ENCODE results near the gene DPP7.
"Not testable (repeated sequence)": the region's sequence is repeated elsewhere in the genome, so short reads cannot be mapped to it uniquely, and the experiment has no call there.

DPP7 gene

DNA sequence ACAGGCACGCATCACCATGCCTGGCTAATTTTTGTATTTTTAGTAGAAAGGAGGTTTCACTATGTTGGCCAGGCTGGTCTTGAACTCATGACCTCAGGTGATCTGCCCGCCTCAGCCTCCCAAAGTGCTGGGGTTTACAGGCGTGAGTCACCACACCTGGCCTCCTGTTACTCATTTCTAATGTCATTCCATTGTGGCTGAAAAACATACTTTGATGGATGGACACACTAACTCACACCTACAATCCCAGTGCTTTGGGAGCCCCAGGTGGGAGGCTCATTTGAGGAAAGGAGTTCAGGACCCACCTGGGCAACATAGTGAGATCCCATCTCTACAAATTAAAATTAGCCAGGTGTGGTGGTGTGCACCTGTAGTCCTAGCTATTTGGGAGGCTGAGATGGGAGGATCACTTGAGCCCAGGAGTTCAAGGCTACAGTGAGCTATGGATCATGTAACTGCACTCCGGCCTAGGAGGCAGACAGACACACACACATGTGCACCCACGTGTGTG, 9.5 kb upstream of the DPP7 start:
- not testable (repeated sequence) for H3K36me3 ChIP-seq (ENCODE audit: control insufficient read depth in 1 of 2, insufficient read depth in 2 of 2, low read length in 2 of 2); H3K27ac ChIP-seq (ENCODE audit: low read length); H3K4me3 ChIP-seq (ENCODE audit: low read depth in 1 of 2, low read length in 2 of 2); H3K9me3 ChIP-seq (ENCODE audit: control insufficient read depth in 1 of 2, low read length in 2 of 2); H3K27me3 ChIP-seq (ENCODE audit: low read depth, low read length)
- H3K4me1 ChIP-seq (ENCODE audit: control insufficient read depth in 1 of 2, insufficient read depth in 2 of 2, low read length in 2 of 2) = peaks cover 10 to 22% of the 10 kb centered on the region in 2 donors

DNA sequence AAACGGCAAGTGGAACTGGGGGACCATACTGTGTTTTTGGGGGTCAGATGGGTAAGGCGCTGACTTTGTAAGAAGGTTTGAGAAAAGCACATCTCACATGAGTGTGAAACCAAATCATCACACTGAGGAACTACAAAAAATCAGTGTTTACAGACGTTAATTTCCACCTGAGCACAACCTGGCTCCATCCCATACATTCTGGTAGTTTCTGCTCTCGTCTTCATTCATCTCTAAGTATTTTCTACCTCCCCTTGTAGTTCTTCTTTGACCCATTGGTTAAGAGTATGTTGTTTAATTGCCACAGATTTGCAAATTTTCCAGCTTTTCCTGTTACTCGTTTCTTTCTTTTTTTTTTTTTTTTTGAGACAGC, 8.9 kb upstream of the DPP7 start:
- Histone ChIP-seq H3K27me3 (ENCODE audit: low read depth, low read length) (no peaks in the 10 kb centered on the region), H3K4me3 (ENCODE audit: low read depth in 1 of 2, low read length in 2 of 2) (no peak overlapping the region), H3K27ac (ENCODE audit: low read length) (no peak overlapping the region), H3K36me3 (ENCODE audit: control insufficient read depth in 1 of 2, insufficient read depth in 2 of 2, low read length in 2 of 2) (no peaks in the 10 kb centered on the region), H3K4me1 (ENCODE audit: control insufficient read depth in 1 of 2, insufficient read depth in 2 of 2, low read length in 2 of 2) (peaks cover 5 to 16% of the 10 kb centered on the region in 2 donors), H3K9me3 (ENCODE audit: control insufficient read depth in 1 of 2, low read length in 2 of 2) (no peaks in the 10 kb centered on the region)

DNA sequence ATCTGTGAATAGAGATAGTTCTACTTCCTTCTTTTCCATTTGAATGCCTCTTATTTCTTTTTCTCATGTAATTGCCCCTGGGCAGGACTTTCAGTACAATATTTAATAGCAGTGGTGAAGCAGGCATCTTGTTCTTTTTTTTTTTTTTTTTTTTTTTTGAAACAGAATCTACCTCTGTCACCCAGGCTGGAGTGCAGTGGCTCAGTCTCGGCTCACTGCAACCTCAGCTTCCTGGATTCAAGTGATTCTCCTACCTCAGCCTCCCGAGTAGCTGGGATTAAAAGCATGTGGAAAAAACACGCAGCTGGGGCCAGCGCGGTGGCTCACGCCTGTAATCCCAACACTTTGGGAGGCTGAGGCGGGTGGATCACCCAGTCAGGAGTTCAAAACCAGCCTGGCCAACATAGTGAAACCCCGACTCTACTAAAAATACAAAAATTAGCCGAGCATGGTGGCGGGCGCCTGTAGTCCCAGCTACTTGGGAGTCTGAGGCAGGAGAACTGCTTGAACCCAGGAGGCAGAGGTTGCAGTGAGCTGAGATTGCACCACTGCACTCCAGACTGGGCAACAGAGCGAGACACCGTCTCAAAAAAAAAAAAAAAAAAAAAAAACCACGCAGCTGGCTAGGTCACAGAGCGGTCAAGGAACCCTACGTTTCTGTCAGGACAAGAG, 8.4 kb upstream of the DPP7 start:
- H3K4me3 ChIP-seq (ENCODE audit: low read depth in 1 of 2, low read length in 2 of 2); H3K27me3 ChIP-seq (ENCODE audit: low read depth, low read length); H3K27ac ChIP-seq (ENCODE audit: low read length); H3K36me3 ChIP-seq (ENCODE audit: control insufficient read depth in 1 of 2, insufficient read depth in 2 of 2, low read length in 2 of 2); H3K9me3 ChIP-seq (ENCODE audit: control insufficient read depth in 1 of 2, low read length in 2 of 2): not testable (repeated sequence)
- peaks cover 0 to 11% of the 10 kb centered on the region in 2 donors for H3K4me1 ChIP-seq (ENCODE audit: control insufficient read depth in 1 of 2, insufficient read depth in 2 of 2, low read length in 2 of 2)

DNA sequence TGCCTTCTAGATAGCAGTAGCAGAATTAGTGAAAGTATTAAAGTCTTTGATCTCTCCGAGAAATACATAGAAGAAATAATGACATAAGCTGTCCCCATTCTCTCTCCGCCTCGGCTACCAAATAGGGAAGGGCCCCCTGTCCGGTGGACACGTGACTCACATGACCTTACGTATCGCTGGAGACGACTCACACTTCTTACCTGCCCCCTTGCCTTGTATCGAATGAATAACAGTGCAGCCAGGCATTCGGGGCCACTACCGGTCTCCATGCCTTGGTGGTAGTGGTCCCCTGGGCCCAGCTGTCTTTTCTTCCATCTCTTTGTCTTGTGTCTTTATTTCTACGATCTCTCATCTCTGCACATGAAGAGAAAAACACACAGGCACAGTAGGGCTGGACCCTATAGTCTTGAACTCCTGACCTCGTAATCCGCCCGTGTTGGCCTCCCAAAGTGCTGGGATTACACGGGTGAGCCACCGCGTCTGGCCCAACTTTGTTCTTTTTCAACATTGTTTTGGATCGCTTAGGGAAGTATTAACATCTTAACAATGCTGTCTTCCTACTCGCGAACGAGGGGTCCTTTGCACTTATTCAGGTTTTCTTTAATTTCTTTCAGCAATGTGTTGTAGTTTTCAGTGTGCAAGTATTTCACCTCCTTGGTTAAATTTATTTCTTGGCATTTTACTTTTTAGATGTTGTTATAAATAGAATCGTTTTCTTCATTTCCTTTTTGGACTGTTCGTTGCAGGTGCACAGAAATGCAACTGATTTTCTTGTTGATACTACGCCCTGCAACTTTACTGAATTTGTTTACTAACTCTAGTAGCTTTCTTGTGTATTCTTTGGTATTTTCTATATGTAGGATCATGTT, 7.6 kb upstream of the DPP7 start:
- not testable (repeated sequence) for H3K4me3 ChIP-seq (ENCODE audit: low read depth in 1 of 2, low read length in 2 of 2); H3K36me3 ChIP-seq (ENCODE audit: control insufficient read depth in 1 of 2, insufficient read depth in 2 of 2, low read length in 2 of 2); H3K27ac ChIP-seq (ENCODE audit: low read length); H3K27me3 ChIP-seq (ENCODE audit: low read depth, low read length); H3K4me1 ChIP-seq (ENCODE audit: control insufficient read depth in 1 of 2, insufficient read depth in 2 of 2, low read length in 2 of 2); H3K9me3 ChIP-seq (ENCODE audit: control insufficient read depth in 1 of 2, low read length in 2 of 2)

DNA sequence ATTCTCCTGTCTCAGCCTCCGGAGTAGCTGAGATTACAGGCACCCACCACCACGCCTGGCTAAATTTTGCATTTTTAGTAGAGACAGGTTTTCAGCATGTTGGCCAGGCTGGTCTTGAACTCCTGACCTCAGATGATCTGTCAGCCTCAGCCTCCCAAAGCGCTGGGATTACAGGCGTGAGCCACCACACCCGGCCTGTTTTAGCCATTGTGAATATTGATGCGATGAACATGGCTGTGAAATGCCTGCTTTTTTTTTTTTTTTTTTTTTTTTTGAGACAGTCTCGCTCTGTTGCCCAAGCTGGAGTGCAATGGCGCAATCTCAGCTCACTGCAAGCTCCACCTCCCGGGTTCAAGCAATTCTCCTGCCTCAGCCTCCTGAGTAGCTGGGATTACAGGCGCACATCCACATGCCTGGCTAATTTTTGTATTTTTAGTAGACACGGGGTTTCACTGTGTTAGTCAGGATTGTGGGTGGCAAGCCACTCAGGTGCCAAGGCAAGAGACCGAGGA, 3.6 kb upstream of the DPP7 start:
- not testable (repeated sequence) for H3K4me1 ChIP-seq (ENCODE audit: control insufficient read depth in 1 of 2, insufficient read depth in 2 of 2, low read length in 2 of 2); H3K36me3 ChIP-seq (ENCODE audit: control insufficient read depth in 1 of 2, insufficient read depth in 2 of 2, low read length in 2 of 2)

DNA sequence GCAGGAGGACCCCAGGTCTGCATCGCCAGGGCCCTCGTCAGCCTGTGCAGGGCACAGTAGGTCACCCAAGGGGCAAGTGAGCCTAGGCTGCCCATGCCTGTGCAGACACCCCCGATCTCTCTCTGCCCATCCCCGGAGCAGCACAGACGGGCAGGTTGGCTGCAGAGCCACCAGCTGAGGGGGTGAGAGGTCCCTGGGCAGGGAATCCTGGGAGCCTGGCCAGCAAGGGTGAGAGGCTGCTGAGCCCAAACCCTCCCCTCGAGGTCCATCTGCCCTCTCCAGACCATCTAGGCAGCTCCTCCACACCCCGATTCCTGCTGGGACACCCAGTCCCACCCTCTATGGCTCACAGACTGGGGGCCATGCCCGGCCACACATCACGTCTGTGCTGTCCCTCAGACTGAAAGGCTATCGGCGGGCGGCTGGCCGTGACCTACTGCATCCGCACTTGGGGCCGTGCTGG, 2.8 kb upstream of the DPP7 start:
- no peaks in the 10 kb centered on the region for H3K9me3 ChIP-seq (ENCODE audit: control insufficient read depth in 1 of 2, low read length in 2 of 2)
- no peak overlapping the region for H3K27ac ChIP-seq (ENCODE audit: low read length)
- H3K36me3 ChIP-seq (ENCODE audit: control insufficient read depth in 1 of 2, insufficient read depth in 2 of 2, low read length in 2 of 2) = peaks cover 0 to 2% of the 10 kb centered on the region in 2 donors
- H3K27me3 ChIP-seq (ENCODE audit: low read depth, low read length) = no peaks in the 10 kb centered on the region
- H3K4me1 ChIP-seq (ENCODE audit: control insufficient read depth in 1 of 2, insufficient read depth in 2 of 2, low read length in 2 of 2) = peaks cover 0 to 6% of the 10 kb centered on the region in 2 donors
- H3K4me3 ChIP-seq (ENCODE audit: low read depth in 1 of 2, low read length in 2 of 2) = no peak overlapping the region

More for the DNA sequence above, 3.6 kb upstream of the DPP7 start:
- H3K4me3 ChIP-seq (ENCODE audit: low read depth in 1 of 2, low read length in 2 of 2); H3K27me3 ChIP-seq (ENCODE audit: low read depth, low read length); H3K9me3 ChIP-seq (ENCODE audit: control insufficient read depth in 1 of 2, low read length in 2 of 2); H3K27ac ChIP-seq (ENCODE audit: low read length): not testable (repeated sequence)

DNA sequence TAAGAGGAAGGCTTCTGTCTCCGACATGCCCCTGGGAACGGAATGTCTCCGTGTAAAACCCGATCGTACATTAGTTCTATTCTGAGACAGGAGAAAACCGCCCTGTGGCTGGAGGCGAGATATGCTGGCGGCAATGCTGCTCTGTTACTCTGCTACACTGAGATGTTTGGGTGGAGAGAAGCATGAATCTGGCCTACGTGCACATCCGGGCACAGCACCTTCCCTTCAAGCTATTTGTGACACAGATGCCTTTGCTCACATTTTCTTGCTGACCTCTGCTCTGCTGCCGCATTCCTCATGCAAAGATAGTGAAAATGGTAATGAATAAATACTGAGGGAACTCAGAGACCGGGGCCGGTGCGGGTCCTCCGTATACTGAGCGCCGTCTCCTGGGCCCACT, 2.2 kb upstream of the DPP7 start:
- no peak overlapping the region for H3K4me3 ChIP-seq (ENCODE audit: low read depth in 1 of 2, low read length in 2 of 2)

DNA sequence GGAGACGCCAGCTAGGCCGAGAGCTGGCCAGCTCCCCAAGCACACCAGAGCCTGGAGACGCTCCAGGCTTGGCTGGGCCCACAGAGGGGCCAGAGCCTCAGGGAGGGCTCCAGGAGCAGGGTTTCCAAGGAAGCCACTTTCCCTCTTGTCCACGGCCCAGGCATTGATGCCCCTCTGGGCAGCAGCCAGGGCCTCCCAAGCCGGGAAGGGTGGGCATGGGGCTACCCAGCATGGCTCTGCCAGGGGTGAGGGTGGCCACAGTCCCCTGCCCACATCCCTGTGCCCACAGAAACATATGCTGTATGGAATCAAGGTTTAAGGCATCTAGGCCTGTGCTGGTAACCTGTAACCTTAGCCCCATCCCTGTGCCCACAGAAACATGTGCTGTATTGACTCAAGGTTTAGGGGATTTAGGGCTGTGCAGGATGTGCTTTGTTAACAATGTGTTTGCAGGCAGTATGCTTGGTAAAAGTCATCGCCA, 1.5 kb upstream of the DPP7 start:
- H3K27ac ChIP-seq (ENCODE audit: low read length) = no peak overlapping the region
- H3K4me1 ChIP-seq (ENCODE audit: control insufficient read depth in 1 of 2, insufficient read depth in 2 of 2, low read length in 2 of 2) = peaks cover 0 to 6% of the 10 kb centered on the region in 2 donors
- peaks cover 0 to 11% of the 10 kb centered on the region in 2 donors for H3K36me3 ChIP-seq (ENCODE audit: control insufficient read depth in 1 of 2, insufficient read depth in 2 of 2, low read length in 2 of 2)
- no peaks in the 10 kb centered on the region for H3K27me3 ChIP-seq (ENCODE audit: low read depth, low read length)
- H3K9me3 ChIP-seq (ENCODE audit: control insufficient read depth in 1 of 2, low read length in 2 of 2) = no peaks in the 10 kb centered on the region
- H3K4me3 ChIP-seq (ENCODE audit: low read depth in 1 of 2, low read length in 2 of 2) = no peak overlapping the region

More for the DNA sequence above, 2.2 kb upstream of the DPP7 start:
- Histone ChIP-seq H3K9me3 (ENCODE audit: control insufficient read depth in 1 of 2, low read length in 2 of 2) (no peaks in the 10 kb centered on the region), H3K27ac (ENCODE audit: low read length) (no peak overlapping the region), H3K27me3 (ENCODE audit: low read depth, low read length) (no peaks in the 10 kb centered on the region), H3K36me3 (ENCODE audit: control insufficient read depth in 1 of 2, insufficient read depth in 2 of 2, low read length in 2 of 2) (peaks cover 0 to 5% of the 10 kb centered on the region in 2 donors), H3K4me1 (ENCODE audit: control insufficient read depth in 1 of 2, insufficient read depth in 2 of 2, low read length in 2 of 2) (peaks cover 0 to 6% of the 10 kb centered on the region in 2 donors)

DNA sequence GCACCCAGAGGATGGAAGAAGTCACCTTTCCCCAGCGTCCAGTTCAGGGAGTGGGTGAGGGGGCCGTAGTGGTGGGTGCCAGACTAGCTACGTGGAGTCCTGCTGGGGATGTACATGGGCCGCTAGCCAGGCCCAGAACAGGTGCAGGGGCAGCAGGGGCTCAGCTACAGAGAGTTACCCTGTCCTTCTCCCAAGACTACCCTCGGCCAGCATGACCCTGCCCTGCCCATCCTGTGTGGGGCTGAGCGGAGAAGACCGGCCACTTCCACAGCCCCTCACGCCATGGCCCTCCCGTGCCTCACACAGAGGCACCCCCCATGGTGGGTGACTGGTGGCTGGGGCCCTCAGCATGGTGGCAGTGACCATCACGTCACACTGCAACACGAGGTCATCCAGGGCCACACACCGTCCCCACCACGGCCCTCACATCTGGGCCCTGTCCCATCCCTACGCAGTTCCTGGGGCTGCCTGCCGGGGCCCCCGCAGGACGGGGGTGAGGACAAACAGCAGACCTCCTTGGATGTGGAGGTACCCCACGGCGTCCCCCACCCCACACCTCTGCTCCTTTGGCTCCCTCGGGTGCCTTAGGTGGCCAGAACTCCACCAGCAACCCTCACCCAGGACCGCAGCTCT, 977 bp upstream of the DPP7 start:
- H3K4me3 ChIP-seq (ENCODE audit: low read depth in 1 of 2, low read length in 2 of 2) = peak overlapping the region in 1 of 2 donors; percentile 78

DNA sequence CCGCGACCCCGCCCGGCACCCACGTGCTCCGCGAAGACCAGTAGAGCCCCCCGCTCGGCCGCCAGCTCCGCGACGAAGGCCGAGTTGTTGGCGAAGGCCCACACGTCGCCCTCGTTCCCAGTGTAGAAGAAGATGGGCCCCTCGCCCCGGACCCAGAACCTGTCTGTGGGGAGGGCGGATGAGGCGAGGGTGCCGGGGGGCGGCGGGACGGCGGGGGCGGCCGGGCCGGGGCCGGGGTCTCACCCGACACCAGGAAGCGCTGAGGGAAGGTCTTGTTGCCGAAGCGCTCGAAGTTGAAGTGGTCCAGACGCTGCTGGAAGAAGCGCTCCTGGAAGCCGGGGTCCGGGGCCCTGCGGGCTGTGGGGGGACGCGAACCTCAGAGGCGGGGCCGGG, 317 bp downstream of the DPP7 start:
- Histone ChIP-seq H3K4me3 (ENCODE audit: low read depth in 1 of 2, low read length in 2 of 2) (peak overlapping the region in 1 of 2 donors; percentile 78), H3K36me3 (ENCODE audit: control insufficient read depth in 1 of 2, insufficient read depth in 2 of 2, low read length in 2 of 2) (peaks cover 0 to 25% of the 10 kb centered on the region in 2 donors), H3K9me3 (ENCODE audit: control insufficient read depth in 1 of 2, low read length in 2 of 2) (no peaks in the 10 kb centered on the region), H3K27ac (ENCODE audit: low read length) (no peak overlapping the region), H3K4me1 (ENCODE audit: control insufficient read depth in 1 of 2, insufficient read depth in 2 of 2, low read length in 2 of 2) (peaks cover 0 to 6% of the 10 kb centered on the region in 2 donors), H3K27me3 (ENCODE audit: low read depth, low read length) (no peaks in the 10 kb centered on the region)

More for the DNA sequence above, 977 bp upstream of the DPP7 start:
- no peaks in the 10 kb centered on the region for H3K27me3 ChIP-seq (ENCODE audit: low read depth, low read length)
- no peaks in the 10 kb centered on the region for H3K9me3 ChIP-seq (ENCODE audit: control insufficient read depth in 1 of 2, low read length in 2 of 2)
- peaks cover 0 to 17% of the 10 kb centered on the region in 2 donors for H3K36me3 ChIP-seq (ENCODE audit: control insufficient read depth in 1 of 2, insufficient read depth in 2 of 2, low read length in 2 of 2)
- no peak overlapping the region for H3K27ac ChIP-seq (ENCODE audit: low read length)
- peaks cover 0 to 6% of the 10 kb centered on the region in 2 donors for H3K4me1 ChIP-seq (ENCODE audit: control insufficient read depth in 1 of 2, insufficient read depth in 2 of 2, low read length in 2 of 2)

Data from muscle layer of duodenum (tissue), 2 donors.